ENCODE results near the gene HSPA1L.
A peak's percentile ranks its signal among the peaks of the same experiment; 100 is the strongest.

HSPA1L gene

GRCh38 chr6:31769684-31770371 is 45.3 kb downstream of the HSPA1L start (continued):
- no peak for TF ChIP-seq ZNF768 (tag by site-specific recombination; IDR thresholded peaks at IDR 0.05)
- no peak for TF ChIP-seq ZNF157 (tag by site-specific recombination; IDR thresholded peaks at IDR 0.05)
- no peak for TF ChIP-seq ZNF549 (tag by site-specific recombination; IDR thresholded peaks at IDR 0.05)
- 0 out of 2 replicates have a peak, but pooled peaks have one; percentile 31 for TF ChIP-seq ZNF692 (tag by site-specific recombination; IDR thresholded peaks at IDR 0.05)
- TF ChIP-seq ZNF24 (tag by site-specific recombination; IDR thresholded peaks at IDR 0.05) = no peak
- TF ChIP-seq ZNF530 (tag by site-specific recombination; IDR thresholded peaks at IDR 0.05; ENCODE audit: low read depth) = no peak
- no peak for TF ChIP-seq ZNF292 (tag by site-specific recombination; IDR thresholded peaks at IDR 0.05; ENCODE audit: borderline replicate concordance, low read depth)
- TF ChIP-seq ZNF114 (tag by site-specific recombination; IDR thresholded peaks at IDR 0.05) = no peak
- TF ChIP-seq ZNF184 (tag by site-specific recombination; IDR thresholded peaks at IDR 0.05) = no peak
- TF ChIP-seq ZNF514 (tag by site-specific recombination; IDR thresholded peaks at IDR 0.05) = no peak
- TF ChIP-seq GLIS2 (tag by site-specific recombination; IDR thresholded peaks at IDR 0.05) = no peak
- no peak for TF ChIP-seq ZNF518A (tag by site-specific recombination; conservative IDR thresholded peaks at IDR 0.05; ENCODE audit: low read depth)
- no peak for TF ChIP-seq ZNF510 (tag by site-specific recombination; IDR thresholded peaks at IDR 0.05; ENCODE audit: insufficient replicate concordance)
- no peak for TF ChIP-seq ZNF426 (tag by site-specific recombination; IDR thresholded peaks at IDR 0.05)
- no peak for TF ChIP-seq ZFP3 (tag by site-specific recombination; IDR thresholded peaks at IDR 0.05; ENCODE audit: low read depth)
- 0 out of 2 replicates have a peak, but pooled peaks have one; percentile 32 for TF ChIP-seq ZFP69B (tag by site-specific recombination; IDR thresholded peaks at IDR 0.05)
- TF ChIP-seq ZNF629 (tag by site-specific recombination; IDR thresholded peaks at IDR 0.05) = no peak
- no peak for TF ChIP-seq ZNF404 (tag by site-specific recombination; IDR thresholded peaks at IDR 0.05)
- no peak for TF ChIP-seq ZNF433 (tag by site-specific recombination; IDR thresholded peaks at IDR 0.05; ENCODE audit: low read depth)
- TF ChIP-seq ZNF311 (tag by site-specific recombination; IDR thresholded peaks at IDR 0.05; ENCODE audit: borderline replicate concordance) = no peak
- TF ChIP-seq OSR2 (tag by site-specific recombination; IDR thresholded peaks at IDR 0.05) = no peak
- peak; percentile 45; the same call in 1 of the 2 replicates for TF ChIP-seq ZNF2 (tag by site-specific recombination; IDR thresholded peaks at IDR 0.05)
- TF ChIP-seq ZNF138 (tag by site-specific recombination; IDR thresholded peaks at IDR 0.05; ENCODE audit: borderline replicate concordance) = no peak
- TF ChIP-seq GLI2 (tag by site-specific recombination; IDR thresholded peaks at IDR 0.05; ENCODE audit: borderline replicate concordance, low read depth) = no peak
- no peak for TF ChIP-seq SALL2 (tag by site-specific recombination; IDR thresholded peaks at IDR 0.05; ENCODE audit: borderline replicate concordance)
- TF ChIP-seq KLF1 (tag by site-specific recombination; IDR thresholded peaks at IDR 0.05) = peak; percentile 65
- TF ChIP-seq ZSCAN23 (tag by site-specific recombination; IDR thresholded peaks at IDR 0.05) = no peak
- 0 out of 2 replicates have a peak, but pooled peaks have one; percentile 19 for TF ChIP-seq REPIN1 (tag by site-specific recombination; IDR thresholded peaks at IDR 0.05; ENCODE audit: low read depth)
- no peak for TF ChIP-seq ZFP41 (tag by site-specific recombination; IDR thresholded peaks at IDR 0.05; ENCODE audit: borderline replicate concordance)
- TF ChIP-seq ZNF239 (tag by site-specific recombination; IDR thresholded peaks at IDR 0.05) = no peak
- TF ChIP-seq INSM2 (tag by site-specific recombination; IDR thresholded peaks at IDR 0.05) = no peak

All from HEK293 (cell line).